Measurements from ENCODE around the gene CRYGS. TPM values are rescaled to one million over a fixed set of nuclear protein-coding genes. Genes with fewer than 3 reads are reported as not detected.
A peak's percentile ranks its signal among the peaks of the same experiment; 100 is the strongest.

Gene CRYGS
- total RNA-seq, 2 experiments from 2014 or later = 3.5 to 7.0 TPM

DNA sequence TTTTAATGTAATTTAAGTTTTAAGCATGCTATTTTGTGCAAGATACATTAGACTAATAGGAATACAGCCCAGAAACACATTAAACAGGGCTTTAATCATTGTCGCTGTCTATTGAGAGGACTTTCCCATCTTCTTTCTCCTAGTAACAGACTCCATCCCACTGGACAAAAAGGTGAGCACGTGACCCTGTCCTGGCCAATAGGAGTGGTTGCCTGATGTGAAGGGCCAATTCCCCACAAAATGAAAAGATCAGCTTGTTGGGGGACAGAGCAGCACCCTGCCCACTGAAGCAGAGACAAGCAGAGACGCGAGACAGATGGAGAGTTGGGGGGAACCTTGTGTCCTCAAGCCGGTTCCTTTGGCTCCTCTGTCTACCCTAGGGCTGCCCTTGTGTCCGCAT lies 21.2 kb downstream of the CRYGS start:
- no TSS peak for BruUV-seq (replicated peaks)
- Histone ChIP-seq H3K9me3 (ENCODE audit: low read length) (no peaks in the 10 kb centered on the region), H3K36me3 (ENCODE audit: insufficient read depth, low read length) (no peaks in the 10 kb centered on the region; the same call in 1 of the 2 replicates), H3K79me2 (ENCODE audit: insufficient read depth, low read depth, low read length) (no peaks in the 10 kb centered on the region), H2AFZ (ENCODE audit: low read length) (no peak overlapping the region), H3K4me1 (ENCODE audit: insufficient read depth, low read length, poor library complexity, severe bottlenecking) (peaks cover 66% of the 10 kb centered on the region), H3K27ac (ENCODE audit: low read depth, low read length, poor library complexity, severe bottlenecking) (no peak overlapping the region), H4K20me1 (ENCODE audit: insufficient read depth, low read length) (no peaks in the 10 kb centered on the region), H3K9me2 (ENCODE audit: insufficient read depth, low read length) (no peaks in the 10 kb centered on the region), H3K4me3 (ENCODE audit: low read depth, low read length, poor library complexity, severe bottlenecking) (no peak overlapping the region), H3K4me2 (ENCODE audit: low read length) (no peak overlapping the region)
- POLR2A ChIA-PET = interaction anchor here (1.7 kb wide), 1 partner anchor 47 kb away, joined by 4 read pairs; the partner anchor contains the start of gene DNAJB11
- intact Hi-C loops (cut with micrococcal nuclease; ENCODE audit: unreplicated experiment) = no loop called here
- TF ChIP-seq EZH2phosphoT487 (IDR thresholded peaks at IDR 0.05; ENCODE audit: borderline replicate concordance, low read depth, low read length) = no peak
- TF ChIP-seq, protein P1, sequence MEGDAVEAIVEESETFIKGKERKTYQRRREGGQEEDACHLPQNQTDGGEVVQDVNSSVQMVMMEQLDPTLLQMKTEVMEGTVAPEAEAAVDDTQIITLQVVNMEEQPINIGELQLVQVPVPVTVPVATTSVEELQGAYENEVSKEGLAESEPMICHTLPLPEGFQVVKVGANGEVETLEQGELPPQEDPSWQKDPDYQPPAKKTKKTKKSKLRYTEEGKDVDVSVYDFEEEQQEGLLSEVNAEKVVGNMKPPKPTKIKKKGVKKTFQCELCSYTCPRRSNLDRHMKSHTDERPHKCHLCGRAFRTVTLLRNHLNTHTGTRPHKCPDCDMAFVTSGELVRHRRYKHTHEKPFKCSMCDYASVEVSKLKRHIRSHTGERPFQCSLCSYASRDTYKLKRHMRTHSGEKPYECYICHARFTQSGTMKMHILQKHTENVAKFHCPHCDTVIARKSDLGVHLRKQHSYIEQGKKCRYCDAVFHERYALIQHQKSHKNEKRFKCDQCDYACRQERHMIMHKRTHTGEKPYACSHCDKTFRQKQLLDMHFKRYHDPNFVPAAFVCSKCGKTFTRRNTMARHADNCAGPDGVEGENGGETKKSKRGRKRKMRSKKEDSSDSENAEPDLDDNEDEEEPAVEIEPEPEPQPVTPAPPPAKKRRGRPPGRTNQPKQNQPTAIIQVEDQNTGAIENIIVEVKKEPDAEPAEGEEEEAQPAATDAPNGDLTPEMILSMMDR (conservative IDR thresholded peaks at IDR 0.05; ENCODE audit: low read length) = no peak
- no peak for DNase-seq (ENCODE audit: low spot score)
- CTCF ChIA-PET (ENCODE audit: unreplicated experiment) = no interaction called here

DNA sequence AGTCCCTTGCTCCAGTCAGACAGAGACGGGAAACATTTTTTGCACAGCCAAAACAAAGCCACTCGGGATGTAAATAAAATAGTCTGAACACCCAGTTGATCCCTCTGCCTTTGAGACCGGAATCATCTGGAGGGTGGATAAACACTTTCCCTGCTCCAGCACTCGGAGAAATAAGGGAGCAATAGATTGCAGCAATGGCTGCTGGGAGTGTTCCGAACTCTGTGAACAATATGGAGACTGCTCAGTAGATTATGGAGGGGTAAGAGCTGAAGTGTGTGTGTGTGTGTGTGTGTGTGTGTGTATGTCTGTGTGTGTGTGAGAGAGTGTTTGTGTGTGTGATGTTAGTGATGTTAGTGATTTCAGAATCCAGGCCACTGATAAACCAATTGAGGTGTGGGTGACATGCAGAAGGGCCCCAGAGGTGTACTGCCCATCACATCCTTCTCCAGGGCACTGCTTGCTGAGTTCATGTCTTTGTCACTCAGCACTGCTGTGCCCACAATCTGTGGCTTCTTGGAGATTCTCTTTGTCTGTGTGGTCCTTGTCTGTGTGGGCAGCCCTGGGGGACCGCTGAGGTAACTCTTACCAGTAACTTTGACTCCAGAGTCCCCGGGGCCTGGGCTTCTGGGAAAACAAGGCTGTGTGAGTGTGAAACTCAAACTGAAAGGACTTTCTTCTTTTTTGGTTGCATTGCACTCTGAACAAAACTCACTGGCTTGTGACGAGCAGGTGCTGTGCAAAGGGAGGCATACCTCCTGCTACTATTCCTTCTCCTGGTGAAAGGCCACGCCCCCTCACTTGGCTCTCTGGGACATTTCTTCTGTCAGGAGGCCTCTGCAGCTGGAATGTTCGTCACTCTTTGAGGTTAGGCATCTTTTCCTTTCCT lies 23.0 kb downstream of the CRYGS start:
- BruUV-seq (replicated peaks) = no TSS peak
- H3K36me3 ChIP-seq (ENCODE audit: insufficient read depth, low read length) = no peaks in the 10 kb centered on the region
- H3K9me3 ChIP-seq (ENCODE audit: low read length) = no peaks in the 10 kb centered on the region
- H3K4me1 ChIP-seq (ENCODE audit: insufficient read depth, low read length, poor library complexity, severe bottlenecking) = peaks cover 61% of the 10 kb centered on the region
- ChIA-PET POLR2A (interaction anchor here (1.7 to 5.0 kb wide), 3 partner anchors 8 to 49 kb away, joined by 4 to 38 read pairs (median 10); partner anchors contain the start of gene DNAJB11), CTCF (ENCODE audit: unreplicated experiment) (no interaction called here)
- H2AFZ ChIP-seq (ENCODE audit: low read length) = peak overlapping the region; percentile 56; the same call in 1 of the 2 replicates
- intact Hi-C loops (cut with micrococcal nuclease; ENCODE audit: unreplicated experiment) = no loop called here
- no peaks in the 10 kb centered on the region for H3K79me2 ChIP-seq (ENCODE audit: insufficient read depth, low read depth, low read length)
- peak overlapping the region; percentile 74 for H3K27ac ChIP-seq (ENCODE audit: low read depth, low read length, poor library complexity, severe bottlenecking)
- peak overlapping the region; percentile 64 for H3K4me2 ChIP-seq (ENCODE audit: low read length)
- no peaks in the 10 kb centered on the region for H3K9me2 ChIP-seq (ENCODE audit: insufficient read depth, low read length)
- TF ChIP-seq, protein P1 (conservative IDR thresholded peaks at IDR 0.05; ENCODE audit: low read length) = no peak
- no peak for TF ChIP-seq EZH2phosphoT487 (IDR thresholded peaks at IDR 0.05; ENCODE audit: borderline replicate concordance, low read depth, low read length)
- peak overlapping the region; percentile 22 for H3K4me3 ChIP-seq (ENCODE audit: low read depth, low read length, poor library complexity, severe bottlenecking)
- no peaks in the 10 kb centered on the region for H4K20me1 ChIP-seq (ENCODE audit: insufficient read depth, low read length)
- DNase-seq (ENCODE audit: low spot score) = peak; percentile 80

- Histone ChIP-seq H3K27ac (ENCODE audit: low read depth, low read length, poor library complexity, severe bottlenecking) (peak overlapping the region; percentile 17), H4K20me1 (ENCODE audit: insufficient read depth, low read length) (no peaks in the 10 kb centered on the region), H2AFZ (ENCODE audit: low read length) (peak overlapping the region; percentile 56; the same call in 1 of the 2 replicates), H3K9me3 (ENCODE audit: low read length) (no peaks in the 10 kb centered on the region), H3K9me2 (ENCODE audit: insufficient read depth, low read length) (no peaks in the 10 kb centered on the region), H3K4me2 (ENCODE audit: low read length) (peak overlapping the region; percentile 64; the same call in 1 of the 2 replicates), H3K4me3 (ENCODE audit: low read depth, low read length, poor library complexity, severe bottlenecking) (no peak overlapping the region), H3K36me3 (ENCODE audit: insufficient read depth, low read length) (no peaks in the 10 kb centered on the region), H3K79me2 (ENCODE audit: insufficient read depth, low read depth, low read length) (no peaks in the 10 kb centered on the region), H3K4me1 (ENCODE audit: insufficient read depth, low read length, poor library complexity, severe bottlenecking) (peaks cover 55% of the 10 kb centered on the region)
- ChIA-PET POLR2A (interaction anchor here (0.6 to 5.0 kb wide), 4 partner anchors 9 to 95 kb away, joined by 3 to 38 read pairs (median 8); partner anchors contain the start of gene DNAJB11), CTCF (ENCODE audit: unreplicated experiment) (no interaction called here)
- no peak for DNase-seq (ENCODE audit: low spot score)
- intact Hi-C loops (cut with micrococcal nuclease; ENCODE audit: unreplicated experiment) = no loop called here
- TF ChIP-seq, protein P1 (conservative IDR thresholded peaks at IDR 0.05; ENCODE audit: low read length) = no peak
- no peak for TF ChIP-seq EZH2phosphoT487 (IDR thresholded peaks at IDR 0.05; ENCODE audit: borderline replicate concordance, low read depth, low read length)
- no TSS peak for BruUV-seq (replicated peaks)
Observed at GRCh38 chr3:186520431-186520830, 23.7 kb downstream of the CRYGS start.

All from OCI-LY7 (cell line).